RPMI7951 (cell line): ENCODE measurements around the gene NLGN1. TPM values are rescaled to one million over a fixed set of nuclear protein-coding genes. Genes with fewer than 3 reads are reported as not detected.
A peak's percentile ranks its signal among the peaks of the same experiment; 100 is the strongest.

ENCODE experiments used
- DNase-seq: peaks from one replicate; pipeline ENCODE4 v3.0.0-alpha.2; 2012; ENCODE audit warnings: low read depth
- total RNA-seq: library from RNA; depleted of rRNA; stranded (reverse); fragments of >200 nt; shearing (Covaris generic); gene quantifications from 2 replicates; pipeline ENCODE4 v1.2.3, GENCODE V29; 2014

The NLGN1 gene
- total RNA-seq, 1 experiment from 2014 or later: 0.48 TPM

GRCh38 chr3:173976281-173976680 lies 578.7 kb downstream of the NLGN1 start:
- DNase-seq: no peak

DNA sequence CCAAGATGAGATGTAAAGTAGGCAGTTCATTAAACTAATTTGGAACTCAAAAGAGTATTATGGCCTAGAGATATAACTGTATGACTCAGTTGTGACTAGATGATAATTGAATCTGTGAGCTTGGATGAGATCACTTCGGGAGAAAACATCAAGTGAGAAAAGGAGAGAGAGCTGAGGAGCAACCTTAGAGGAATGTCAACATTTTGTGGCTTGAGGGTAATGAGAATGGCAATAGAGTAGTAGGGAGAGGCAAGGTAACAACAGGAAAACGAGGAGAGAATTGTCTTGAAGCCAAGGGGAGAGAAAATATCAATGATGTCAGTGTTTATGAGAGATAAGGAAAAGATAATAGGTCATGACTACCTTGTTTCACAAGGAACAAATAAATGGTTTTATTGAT lies 580.2 kb downstream of the NLGN1 start:
- DNase-seq: peak; percentile 2

DNA sequence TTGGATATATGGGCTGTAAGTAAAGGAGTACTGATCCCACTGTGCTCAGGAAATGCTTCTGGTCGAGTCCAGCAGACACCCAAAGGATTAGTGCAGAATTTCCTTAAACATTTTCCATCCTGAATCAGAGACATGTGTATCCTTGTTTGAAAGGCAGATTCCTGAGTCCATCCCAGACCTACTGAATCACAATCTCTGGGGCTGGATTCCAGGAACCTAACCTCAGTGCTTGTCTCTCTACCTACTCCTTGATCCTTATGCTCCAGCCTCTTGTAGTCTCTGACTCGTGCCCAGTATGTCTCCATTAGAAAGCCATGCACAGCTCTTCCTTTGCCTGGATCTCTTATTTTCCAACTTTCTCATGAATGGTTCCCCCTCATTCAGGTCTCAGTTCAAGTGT lies 585.8 kb downstream of the NLGN1 start:
- no peak for DNase-seq

GRCh38 chr3:173986861-173987410 lies 589.4 kb downstream of the NLGN1 start:
- no peak for DNase-seq

GRCh38 chr3:173988909-173989308 lies 591.4 kb downstream of the NLGN1 start:
- no peak for DNase-seq

- DNase-seq: no peak
Observed at GRCh38 chr3:173992416-173992815, 594.9 kb downstream of the NLGN1 start.

DNA sequence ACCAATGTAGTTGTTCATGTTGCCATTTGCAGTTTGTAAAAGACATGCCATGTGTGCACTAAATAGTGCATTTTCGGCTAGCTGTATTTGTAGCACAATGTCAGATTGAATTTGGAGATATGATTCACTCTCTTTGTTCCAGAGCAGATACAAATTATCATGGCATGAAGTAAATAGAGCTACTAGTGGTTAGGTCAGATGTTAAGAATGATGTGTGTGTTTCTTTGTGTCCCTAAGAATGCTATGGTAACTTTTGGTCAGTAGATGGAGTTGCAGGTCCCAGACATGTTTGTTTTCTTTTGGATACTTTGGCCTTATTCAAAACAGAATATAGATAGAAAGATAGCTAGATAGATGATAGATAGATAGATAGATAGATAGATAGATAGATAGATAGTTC lies 595.8 kb downstream of the NLGN1 start:
- peak; percentile 3 for DNase-seq

GRCh38 chr3:174000675-174001074 lies 603.1 kb downstream of the NLGN1 start:
- no peak for DNase-seq

- DNase-seq: no peak
Observed at GRCh38 chr3:174002543-174002942, 605.0 kb downstream of the NLGN1 start.

DNA sequence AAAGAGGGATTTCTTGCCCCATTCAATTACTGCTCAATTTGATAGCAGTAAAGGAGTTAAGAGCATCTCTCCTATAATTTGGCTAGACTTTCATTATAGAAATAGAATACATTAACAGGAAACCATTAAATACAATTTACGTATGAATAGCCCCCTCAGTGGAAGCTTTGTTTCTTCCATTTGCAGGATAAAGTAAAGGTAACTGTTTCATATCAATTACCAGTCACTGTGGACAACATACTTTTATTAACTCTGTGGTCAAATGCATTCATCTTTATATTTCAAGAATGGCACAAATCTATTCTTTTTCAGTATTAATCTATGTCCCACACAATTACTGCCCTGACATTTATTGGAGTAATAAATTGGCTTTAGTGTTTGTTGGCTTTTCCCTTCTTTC lies 613.4 kb downstream of the NLGN1 start:
- no peak for DNase-seq

- DNase-seq: peak; percentile 2
Observed at GRCh38 chr3:174016186-174016585, 618.6 kb downstream of the NLGN1 start.

- no peak for DNase-seq
Observed at GRCh38 chr3:174020156-174020555, 622.6 kb downstream of the NLGN1 start.

GRCh38 chr3:174023421-174023820 lies 625.9 kb downstream of the NLGN1 start:
- DNase-seq: no peak

DNA sequence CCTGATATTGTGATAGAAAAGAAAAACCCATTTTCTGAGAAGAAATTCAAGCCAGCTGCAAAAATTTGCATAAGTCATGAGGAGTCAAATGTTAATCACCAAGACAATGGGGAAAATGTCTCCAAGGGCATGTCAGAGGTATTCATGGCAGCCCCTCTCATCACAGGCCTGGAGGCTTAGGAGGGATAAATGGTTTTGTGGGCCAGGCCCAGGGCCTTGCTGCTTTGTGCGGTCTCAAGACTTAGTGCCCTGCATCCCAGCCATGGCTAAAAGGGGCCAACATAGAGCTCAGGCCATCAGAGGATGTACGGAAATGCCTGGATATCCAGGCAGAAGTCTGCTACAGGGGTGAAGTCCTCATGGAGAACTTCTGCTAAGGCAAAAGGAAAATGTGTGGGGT lies 631.1 kb downstream of the NLGN1 start:
- no peak for DNase-seq

DNA sequence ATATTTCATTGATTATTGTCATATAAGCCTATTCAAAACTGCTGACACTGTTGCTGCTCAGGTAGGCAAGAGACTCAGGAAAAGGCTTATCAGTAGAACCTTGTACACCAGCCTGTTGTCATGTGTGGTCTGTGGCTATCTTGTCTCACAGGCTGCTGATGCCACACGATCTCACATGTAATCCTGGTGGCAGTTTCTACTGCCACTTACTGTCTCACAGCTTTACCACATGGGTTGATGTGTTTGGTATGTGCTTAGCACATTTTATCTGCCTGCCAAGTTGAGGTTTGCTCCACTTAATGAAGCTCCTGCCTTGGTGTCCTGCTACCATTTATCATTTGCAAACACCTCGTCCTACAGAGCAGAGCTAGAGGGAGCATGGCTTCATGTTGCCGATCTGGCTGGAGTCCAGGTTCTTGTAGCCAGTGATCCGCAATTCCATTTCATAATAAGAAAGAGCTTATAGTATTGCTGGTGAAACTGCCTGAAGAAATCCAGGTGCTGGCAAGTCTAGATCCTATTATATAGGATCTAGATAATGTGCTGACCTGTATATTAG lies 637.9 kb downstream of the NLGN1 start:
- DNase-seq: no peak

DNA sequence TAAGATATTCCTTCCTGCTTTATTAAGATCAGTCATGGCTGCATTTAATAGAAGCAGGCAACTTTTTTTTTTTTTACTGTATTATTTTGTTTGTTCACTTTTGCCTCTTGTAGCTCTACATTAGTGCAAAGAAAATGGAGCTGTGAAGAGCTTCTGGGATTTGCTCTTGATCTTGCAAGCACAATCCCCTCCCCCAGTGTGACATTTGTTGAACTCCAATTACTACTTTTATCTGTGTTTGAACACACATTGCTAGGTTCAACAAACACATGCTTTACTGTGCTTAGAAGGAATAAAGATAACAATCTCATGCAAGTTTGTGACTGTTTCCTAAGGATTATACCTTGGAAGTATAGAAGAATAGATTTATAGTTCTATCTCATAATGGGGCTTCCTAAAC lies 648.8 kb downstream of the NLGN1 start:
- no peak for DNase-seq

DNA sequence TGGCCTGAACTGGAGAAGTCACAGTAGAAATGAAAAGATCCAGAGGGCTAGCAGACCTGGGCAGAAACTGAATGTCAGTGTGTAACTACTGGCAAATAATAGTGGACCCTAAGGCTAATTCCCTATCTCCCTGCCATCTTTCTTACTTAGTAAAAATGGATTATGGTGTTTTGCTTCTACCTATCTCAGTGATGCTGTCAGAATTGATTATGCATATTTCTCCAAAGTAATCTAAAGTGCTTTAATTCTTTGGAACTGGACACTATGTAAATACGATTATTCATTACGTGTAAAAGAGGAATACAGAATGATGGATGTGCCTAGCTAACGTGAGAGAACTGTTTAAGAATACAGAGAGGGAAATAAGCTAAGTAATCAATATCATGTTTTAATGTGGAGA lies 651.9 kb downstream of the NLGN1 start:
- no peak for DNase-seq

DNA sequence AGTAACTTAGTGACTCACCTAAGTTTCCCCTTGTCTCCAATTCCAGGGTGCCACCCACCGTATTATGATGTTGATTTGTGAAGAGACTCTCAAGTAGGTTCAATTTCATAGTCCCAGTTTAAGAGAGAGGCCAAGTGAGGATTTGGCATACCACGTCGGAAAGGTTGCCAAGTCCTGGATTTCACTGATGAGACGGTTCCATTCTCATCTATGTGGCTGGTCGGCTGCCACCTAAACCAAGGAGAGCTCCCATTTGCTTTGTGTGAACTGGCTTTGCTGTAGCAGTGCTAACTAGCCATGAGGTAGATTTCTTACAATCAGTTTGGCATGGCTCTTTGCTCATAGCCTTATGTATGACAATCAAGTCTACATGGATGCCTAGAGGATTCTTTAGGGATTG lies 653.6 kb downstream of the NLGN1 start:
- DNase-seq: no peak

DNA sequence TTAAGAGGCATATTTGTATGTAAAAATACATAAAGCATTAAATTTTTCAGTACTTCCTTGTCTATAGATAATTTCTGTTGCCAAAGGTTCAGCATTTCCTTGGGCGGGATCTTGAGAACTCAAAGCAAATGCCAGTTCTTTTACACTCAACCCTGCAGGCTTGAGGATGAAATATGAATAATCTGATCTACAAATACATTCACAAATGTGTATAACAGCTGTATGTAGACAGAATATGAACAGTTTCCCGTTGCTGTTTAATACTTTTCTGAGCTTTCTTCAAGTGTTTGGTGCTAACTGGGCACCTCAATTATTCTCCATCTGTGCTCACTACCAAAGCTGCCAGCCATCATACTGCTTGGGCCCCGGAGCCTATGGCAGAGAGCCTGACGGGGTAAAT lies 661.3 kb downstream of the NLGN1 start:
- no peak for DNase-seq

- DNase-seq: no peak
Observed at GRCh38 chr3:174060431-174060830, 662.9 kb downstream of the NLGN1 start.

- DNase-seq: no peak
Observed at GRCh38 chr3:174061162-174061561, 663.6 kb downstream of the NLGN1 start.

- no peak for DNase-seq
Observed at GRCh38 chr3:174061731-174062130, 664.2 kb downstream of the NLGN1 start.

GRCh38 chr3:174062923-174063322 lies 665.4 kb downstream of the NLGN1 start:
- no peak for DNase-seq

GRCh38 chr3:174068035-174068434 lies 670.5 kb downstream of the NLGN1 start:
- no peak for DNase-seq
